Measurements from ENCODE around the gene TBC1D16.

TBC1D16 gene

DNA sequence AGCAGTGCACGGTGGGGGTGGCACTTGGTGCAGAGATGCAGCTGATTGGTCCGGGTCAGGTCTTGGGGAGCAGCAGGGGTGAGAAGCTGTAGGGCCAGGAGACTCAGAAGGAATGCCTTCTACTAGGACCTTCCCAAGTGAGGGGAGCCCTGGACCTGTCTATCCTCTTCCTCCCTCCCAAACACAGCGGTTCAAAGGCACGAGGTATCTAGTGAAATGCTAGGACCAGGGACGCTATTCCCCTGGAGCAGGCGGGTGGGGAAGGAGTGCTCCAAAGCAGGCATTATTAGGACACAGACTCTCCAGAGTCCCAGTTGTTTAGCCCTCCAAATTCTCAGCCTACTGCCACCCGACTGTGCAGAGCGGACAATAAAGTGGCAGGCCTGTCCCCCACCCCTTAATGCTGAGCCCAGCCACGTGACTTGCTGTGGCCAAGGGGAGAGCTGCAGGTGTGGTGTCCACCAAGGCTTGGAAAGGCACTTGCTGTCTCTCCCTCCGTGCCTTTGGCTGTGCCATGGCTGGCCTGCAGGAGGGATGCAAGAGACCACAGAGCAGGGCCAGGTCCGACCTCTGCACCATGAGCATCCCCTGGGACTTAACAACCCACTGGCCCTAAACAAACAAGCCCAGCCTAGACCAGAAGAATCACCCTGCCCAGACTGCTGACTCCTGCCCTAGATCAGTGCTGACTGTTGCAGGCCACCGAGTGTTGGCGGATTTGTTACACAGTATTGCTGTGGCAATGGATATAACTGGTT is 97.2 kb downstream of the TBC1D16 start:
- DNase-seq (ENCODE audit: insufficient read length, low spot score): no peak
- TF ChIP-seq POLR2A (IDR thresholded peaks at IDR 0.05; ENCODE audit: low read depth, low read length) (no peak), POU2F2 (IDR thresholded peaks at IDR 0.05; ENCODE audit: low read depth, low read length) (no peak), TAF1 (IDR thresholded peaks at IDR 0.05; ENCODE audit: low read depth, low read length) (no peak), PAX5 (IDR thresholded peaks at IDR 0.05; ENCODE audit: insufficient read depth, low read length, severe bottlenecking) (no peak), SPI1 (IDR thresholded peaks at IDR 0.05; ENCODE audit: low read depth, low read length) (no peak), POLR2AphosphoS5 (IDR thresholded peaks at IDR 0.05; ENCODE audit: low read depth, low read length) (no peak)
- FAIRE-seq: no peak

DNA sequence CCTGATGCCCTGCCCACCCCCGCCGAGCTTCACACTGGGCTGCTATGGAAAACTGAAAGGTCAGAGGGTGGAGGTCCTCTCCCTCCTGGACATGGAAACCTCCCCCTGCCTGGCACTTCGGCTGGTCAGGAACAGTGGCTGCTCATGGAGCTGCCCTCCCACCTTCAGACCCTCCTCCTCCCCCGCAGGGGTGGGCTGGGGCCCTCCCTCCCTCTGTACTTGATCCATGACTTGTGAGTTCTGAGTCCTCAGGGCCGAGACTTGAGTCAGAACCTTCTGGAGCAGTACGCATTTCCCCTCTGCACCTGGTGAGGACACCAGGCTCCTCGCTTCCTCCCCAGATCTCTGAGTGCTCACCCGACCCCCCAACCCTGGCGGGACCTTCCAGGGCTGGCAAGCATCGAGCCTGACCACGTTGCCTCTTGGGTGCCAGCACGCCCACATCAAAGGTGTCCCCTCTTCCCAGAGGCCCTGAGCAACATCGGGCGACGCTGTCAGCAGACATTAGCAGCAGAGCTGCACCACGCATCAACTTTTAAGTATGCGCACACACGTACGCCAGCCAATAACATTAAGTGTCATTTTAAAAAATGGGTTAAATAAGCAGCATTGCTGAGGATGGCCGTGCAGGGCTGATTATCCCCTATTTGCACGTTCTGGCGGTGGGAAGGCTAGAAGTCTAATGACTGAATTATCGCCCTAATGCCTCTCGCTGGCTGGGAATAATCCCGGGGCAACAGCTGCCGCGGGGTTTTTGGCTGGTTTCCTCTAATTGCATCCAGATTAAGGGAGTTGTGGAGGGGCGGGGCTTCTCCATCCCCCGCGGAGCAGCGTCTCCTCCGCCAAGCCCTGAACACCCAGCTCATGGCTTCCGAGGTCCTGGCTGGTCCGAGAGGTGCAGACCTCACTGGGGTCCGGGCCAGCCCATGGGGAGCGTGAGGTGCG is 98.0 kb downstream of the TBC1D16 start:
- TF ChIP-seq SPI1 (IDR thresholded peaks at IDR 0.05; ENCODE audit: low read depth, low read length) (no peak), PAX5 (IDR thresholded peaks at IDR 0.05; ENCODE audit: insufficient read depth, low read length, severe bottlenecking) (no peak), POLR2AphosphoS5 (IDR thresholded peaks at IDR 0.05; ENCODE audit: low read depth, low read length) (no peak), POLR2A (IDR thresholded peaks at IDR 0.05; ENCODE audit: low read depth, low read length) (no peak), POU2F2 (IDR thresholded peaks at IDR 0.05; ENCODE audit: low read depth, low read length) (no peak)
- DNase-seq (ENCODE audit: insufficient read length, low spot score) (no peak), FAIRE-seq (no peak)

- DNase-seq (ENCODE audit: insufficient read length, low spot score): no peak
- TF ChIP-seq PAX5 (IDR thresholded peaks at IDR 0.05; ENCODE audit: insufficient read depth, low read length, severe bottlenecking) (no peak), POLR2A (IDR thresholded peaks at IDR 0.05; ENCODE audit: low read depth, low read length) (no peak), TAF1 (IDR thresholded peaks at IDR 0.05; ENCODE audit: low read depth, low read length) (no peak), POLR2AphosphoS5 (IDR thresholded peaks at IDR 0.05; ENCODE audit: low read depth, low read length) (no peak), POU2F2 (IDR thresholded peaks at IDR 0.05; ENCODE audit: low read depth, low read length) (no peak), SPI1 (IDR thresholded peaks at IDR 0.05; ENCODE audit: low read depth, low read length) (no peak)
- peak; percentile 73 for FAIRE-seq
These were observed 98.9 kb downstream of the TBC1D16 start for GRCh38 chr17:79936641-79937381.

- DNase-seq (ENCODE audit: insufficient read length, low spot score) (no peak), FAIRE-seq (no peak)
- TF ChIP-seq TAF1 (IDR thresholded peaks at IDR 0.05; ENCODE audit: low read depth, low read length) (no peak), POU2F2 (IDR thresholded peaks at IDR 0.05; ENCODE audit: low read depth, low read length) (no peak), POLR2A (IDR thresholded peaks at IDR 0.05; ENCODE audit: low read depth, low read length) (no peak), SPI1 (IDR thresholded peaks at IDR 0.05; ENCODE audit: low read depth, low read length) (no peak), PAX5 (IDR thresholded peaks at IDR 0.05; ENCODE audit: insufficient read depth, low read length, severe bottlenecking) (no peak), POLR2AphosphoS5 (IDR thresholded peaks at IDR 0.05; ENCODE audit: low read depth, low read length) (no peak)
These were observed 99.6 kb downstream of the TBC1D16 start for GRCh38 chr17:79936050-79936449.

GRCh38 chr17:79935197-79935885 is 100.3 kb downstream of the TBC1D16 start:
- TF ChIP-seq POU2F2 (IDR thresholded peaks at IDR 0.05; ENCODE audit: low read depth, low read length) (no peak), POLR2AphosphoS5 (IDR thresholded peaks at IDR 0.05; ENCODE audit: low read depth, low read length) (no peak), SPI1 (IDR thresholded peaks at IDR 0.05; ENCODE audit: low read depth, low read length) (no peak), PAX5 (IDR thresholded peaks at IDR 0.05; ENCODE audit: insufficient read depth, low read length, severe bottlenecking) (no peak), TAF1 (IDR thresholded peaks at IDR 0.05; ENCODE audit: low read depth, low read length) (no peak), POLR2A (IDR thresholded peaks at IDR 0.05; ENCODE audit: low read depth, low read length) (no peak)
- FAIRE-seq (no peak), DNase-seq (ENCODE audit: insufficient read length, low spot score) (no peak)

DNA sequence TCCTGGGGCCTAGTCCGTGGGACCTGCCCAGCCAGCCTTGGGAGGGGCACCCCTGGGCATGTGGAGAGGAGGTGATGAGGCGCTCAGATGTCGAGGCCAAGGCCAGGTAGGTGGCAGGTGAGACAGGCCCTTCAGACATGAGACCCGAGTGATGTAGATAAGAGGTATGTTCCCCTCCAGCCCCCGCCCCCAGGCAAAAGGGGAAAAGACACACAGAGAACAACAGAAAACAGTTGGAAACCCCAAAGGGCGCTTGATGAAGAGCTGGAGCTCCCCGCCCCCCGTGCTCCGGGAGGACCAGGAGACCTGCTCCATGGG is 101.1 kb downstream of the TBC1D16 start:
- DNase-seq (ENCODE audit: insufficient read length, low spot score) (no peak), FAIRE-seq (no peak)
- TF ChIP-seq PAX5 (IDR thresholded peaks at IDR 0.05; ENCODE audit: insufficient read depth, low read length, severe bottlenecking) (no peak), POU2F2 (IDR thresholded peaks at IDR 0.05; ENCODE audit: low read depth, low read length) (no peak), TAF1 (IDR thresholded peaks at IDR 0.05; ENCODE audit: low read depth, low read length) (no peak), SPI1 (IDR thresholded peaks at IDR 0.05; ENCODE audit: low read depth, low read length) (no peak)

DNA sequence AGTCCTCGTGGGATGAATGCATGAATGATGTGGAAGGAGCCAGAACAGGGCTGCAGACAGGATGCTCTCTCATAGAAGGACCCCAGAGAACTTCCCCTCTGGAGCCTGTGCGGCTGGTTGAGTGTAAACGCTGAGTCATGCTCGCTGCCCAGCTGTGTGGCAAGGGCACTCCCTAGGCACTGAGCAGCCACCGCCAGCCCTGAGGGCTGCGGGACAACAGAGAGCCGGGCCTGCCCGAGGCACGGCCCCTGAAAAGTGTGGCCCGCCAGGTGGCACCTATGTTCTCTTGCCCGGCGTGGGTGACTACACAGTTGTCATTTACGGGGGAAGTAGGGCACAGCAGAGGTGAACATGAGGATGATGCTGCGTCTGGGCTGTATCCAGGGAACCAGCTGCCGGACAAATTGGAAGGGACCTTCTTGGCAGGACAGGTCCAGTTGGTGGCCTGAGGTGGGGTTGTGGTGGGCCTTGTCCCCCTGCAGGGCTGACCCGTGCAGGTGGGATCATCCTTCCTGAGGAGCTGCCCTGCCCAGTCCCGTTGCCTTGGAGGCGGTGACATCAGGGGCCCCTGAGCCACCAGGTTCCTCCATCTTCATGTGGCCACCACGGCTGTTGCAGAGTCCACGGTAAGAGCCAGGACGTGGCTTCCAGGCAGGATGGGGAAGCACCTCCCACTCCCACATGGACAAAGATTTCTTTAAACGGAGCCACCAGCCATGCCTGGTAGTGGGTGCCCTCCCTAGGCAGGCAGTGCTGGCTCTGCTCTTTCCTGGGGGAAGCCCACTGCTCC is 101.6 kb downstream of the TBC1D16 start:
- DNase-seq (ENCODE audit: insufficient read length, low spot score) (no peak), FAIRE-seq (no peak)
- no peak for TF ChIP-seq TAF1 (IDR thresholded peaks at IDR 0.05; ENCODE audit: low read depth, low read length)
- TF ChIP-seq POU2F2 (IDR thresholded peaks at IDR 0.05; ENCODE audit: low read depth, low read length): no peak
- TF ChIP-seq POLR2A (IDR thresholded peaks at IDR 0.05; ENCODE audit: low read depth, low read length): no peak
- TF ChIP-seq SPI1 (IDR thresholded peaks at IDR 0.05; ENCODE audit: low read depth, low read length): no peak
- no peak for TF ChIP-seq PAX5 (IDR thresholded peaks at IDR 0.05; ENCODE audit: insufficient read depth, low read length, severe bottlenecking)
- no peak for TF ChIP-seq POLR2AphosphoS5 (IDR thresholded peaks at IDR 0.05; ENCODE audit: low read depth, low read length)

Data from GM12891 (cell line).